ENCODE data around the gene PLAC1.

The PLAC1 gene

GRCh38 chrX:134546187-134546586 lies 112.1 kb downstream of the PLAC1 start:
- TF ChIP-seq CTCF (IDR thresholded peaks at IDR 0.05; ENCODE audit: low read length) = no peak
- TF ChIP-seq EZH2 (IDR thresholded peaks at IDR 0.05; ENCODE audit: borderline replicate concordance, low read length) = no peak
- Histone ChIP-seq H3K4me3 (ENCODE audit: low read depth, low read length, poor library complexity, severe bottlenecking) (no peak overlapping the region), H3K9ac (ENCODE audit: low read length) (no peak overlapping the region), H3K36me3 (ENCODE audit: insufficient read depth, low read length) (no peaks in the 10 kb centered on the region), H3K4me2 (ENCODE audit: low read length) (no peak overlapping the region), H3K27ac (ENCODE audit: low read depth, low read length, poor library complexity, severe bottlenecking) (no peak overlapping the region), H3K27me3 (ENCODE audit: insufficient read depth, low read length) (no peaks in the 10 kb centered on the region), H3K9me2 (ENCODE audit: low read depth, low read length) (no peaks in the 10 kb centered on the region), H3K9me3 (ENCODE audit: low read length) (no peaks in the 10 kb centered on the region), H2AFZ (ENCODE audit: low read length) (no peak overlapping the region), H3F3A (ENCODE audit: insufficient read depth, low read length) (no peaks in the 10 kb centered on the region), H4K20me1 (ENCODE audit: insufficient read depth, low read length) (no peaks in the 10 kb centered on the region), H3K4me1 (ENCODE audit: insufficient read depth, low read length, severe bottlenecking) (peaks cover 27% of the 10 kb centered on the region), H3K79me2 (ENCODE audit: insufficient read depth, low read length) (no peaks in the 10 kb centered on the region)

- Histone ChIP-seq H3K9me3 (ENCODE audit: low read length) (no peaks in the 10 kb centered on the region), H3F3A (ENCODE audit: insufficient read depth, low read length) (no peaks in the 10 kb centered on the region), H3K4me3 (ENCODE audit: low read depth, low read length, poor library complexity, severe bottlenecking) (no peak overlapping the region), H3K36me3 (ENCODE audit: insufficient read depth, low read length) (no peaks in the 10 kb centered on the region), H2AFZ (ENCODE audit: low read length) (no peak overlapping the region), H4K20me1 (ENCODE audit: insufficient read depth, low read length) (no peaks in the 10 kb centered on the region), H3K9ac (ENCODE audit: low read length) (no peak overlapping the region), H3K4me1 (ENCODE audit: insufficient read depth, low read length, severe bottlenecking) (peaks cover 21% of the 10 kb centered on the region), H3K79me2 (ENCODE audit: insufficient read depth, low read length) (no peaks in the 10 kb centered on the region), H3K9me2 (ENCODE audit: low read depth, low read length) (no peaks in the 10 kb centered on the region), H3K27ac (ENCODE audit: low read depth, low read length, poor library complexity, severe bottlenecking) (no peak overlapping the region), H3K4me2 (ENCODE audit: low read length) (no peak overlapping the region), H3K27me3 (ENCODE audit: insufficient read depth, low read length) (no peaks in the 10 kb centered on the region)
- TF ChIP-seq EZH2 (IDR thresholded peaks at IDR 0.05; ENCODE audit: borderline replicate concordance, low read length) (no peak), CTCF (IDR thresholded peaks at IDR 0.05; ENCODE audit: low read length) (no peak)
Measured at GRCh38 chrX:134545510-134545909, 112.8 kb downstream of the PLAC1 start.

GRCh38 chrX:134544513-134545151 lies 113.6 kb downstream of the PLAC1 start:
- no peak overlapping the region for H3K27ac ChIP-seq (ENCODE audit: low read depth, low read length, poor library complexity, severe bottlenecking)
- no peaks in the 10 kb centered on the region for H4K20me1 ChIP-seq (ENCODE audit: insufficient read depth, low read length)
- no peak overlapping the region for H3K9ac ChIP-seq (ENCODE audit: low read length)
- no peaks in the 10 kb centered on the region for H3K79me2 ChIP-seq (ENCODE audit: insufficient read depth, low read length)
- TF ChIP-seq CTCF (IDR thresholded peaks at IDR 0.05; ENCODE audit: low read length) = no peak
- no peak for TF ChIP-seq EZH2 (IDR thresholded peaks at IDR 0.05; ENCODE audit: borderline replicate concordance, low read length)
- no peak overlapping the region for H3K4me3 ChIP-seq (ENCODE audit: low read depth, low read length, poor library complexity, severe bottlenecking)
- no peaks in the 10 kb centered on the region for H3K36me3 ChIP-seq (ENCODE audit: insufficient read depth, low read length)
- H3K9me2 ChIP-seq (ENCODE audit: low read depth, low read length) = no peaks in the 10 kb centered on the region
- peaks cover 12% of the 10 kb centered on the region for H3K4me1 ChIP-seq (ENCODE audit: insufficient read depth, low read length, severe bottlenecking)
- no peaks in the 10 kb centered on the region for H3F3A ChIP-seq (ENCODE audit: insufficient read depth, low read length)
- H3K4me2 ChIP-seq (ENCODE audit: low read length) = no peak overlapping the region
- H2AFZ ChIP-seq (ENCODE audit: low read length) = no peak overlapping the region
- no peaks in the 10 kb centered on the region for H3K27me3 ChIP-seq (ENCODE audit: insufficient read depth, low read length)
- H3K9me3 ChIP-seq (ENCODE audit: low read length) = no peaks in the 10 kb centered on the region
